Activated CD4-positive, alpha-beta T cell treated with anti-CD3 and anti-CD28 coated beads, Interleukin-2, Interleukin-4, amounts not matched to agents 100 ng/mL and 50 ng/mL, durations not matched to agents 16 hours and 8 hours (primary cell): ENCODE results near the gene EMP1.

Experiments
- DNase-seq: peaks from one replicate; pipeline ENCODE4 v3.0.0-alpha.2; 2020; ENCODE audit warnings: low spot score

Gene EMP1, protein sequence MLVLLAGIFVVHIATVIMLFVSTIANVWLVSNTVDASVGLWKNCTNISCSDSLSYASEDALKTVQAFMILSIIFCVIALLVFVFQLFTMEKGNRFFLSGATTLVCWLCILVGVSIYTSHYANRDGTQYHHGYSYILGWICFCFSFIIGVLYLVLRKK

DNA sequence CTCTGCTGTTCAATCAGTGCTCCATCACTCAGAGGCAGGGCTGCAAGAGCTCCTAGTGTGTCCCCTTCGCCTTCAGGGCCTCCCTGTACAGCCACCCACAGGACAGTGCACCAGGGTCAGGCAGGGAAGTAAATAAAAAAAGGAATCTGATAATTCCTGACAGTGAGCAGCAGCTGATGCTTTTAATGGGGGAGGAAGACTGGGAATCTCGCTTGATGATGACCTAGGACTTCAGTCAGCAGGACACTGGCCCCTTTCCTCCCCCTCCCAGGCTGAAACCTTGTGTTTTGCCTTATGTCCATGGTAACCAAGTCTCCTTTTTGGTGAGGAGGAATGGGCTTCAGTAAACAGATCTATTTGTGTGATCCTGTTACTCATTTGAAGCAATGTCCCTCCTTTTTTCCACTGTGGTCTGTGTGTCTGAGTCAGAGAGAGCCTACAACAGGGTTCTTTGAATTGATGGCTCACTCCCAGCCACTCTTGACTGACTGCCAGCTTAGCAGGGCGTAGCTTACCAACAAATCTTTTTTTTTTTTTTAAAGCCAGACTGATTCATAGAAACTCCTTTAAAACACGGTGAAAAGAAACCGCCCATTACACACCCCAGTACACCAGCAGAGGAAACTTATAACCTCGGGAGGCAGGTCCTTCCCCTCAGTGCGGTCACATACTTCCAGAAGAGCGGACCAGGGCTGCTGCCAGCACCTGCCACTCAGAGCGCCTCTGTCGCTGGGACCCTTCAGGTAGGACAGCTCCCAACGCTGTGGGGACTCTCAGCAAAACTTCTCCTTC lies at the start of gene EMP1:
EMP1 (plus strand) TSS at position 597 of the 792 bp plus-strand sequence. CDS start 14,785 bp downstream, outside the sequence.
- peak; percentile 93 for DNase-seq

DNA sequence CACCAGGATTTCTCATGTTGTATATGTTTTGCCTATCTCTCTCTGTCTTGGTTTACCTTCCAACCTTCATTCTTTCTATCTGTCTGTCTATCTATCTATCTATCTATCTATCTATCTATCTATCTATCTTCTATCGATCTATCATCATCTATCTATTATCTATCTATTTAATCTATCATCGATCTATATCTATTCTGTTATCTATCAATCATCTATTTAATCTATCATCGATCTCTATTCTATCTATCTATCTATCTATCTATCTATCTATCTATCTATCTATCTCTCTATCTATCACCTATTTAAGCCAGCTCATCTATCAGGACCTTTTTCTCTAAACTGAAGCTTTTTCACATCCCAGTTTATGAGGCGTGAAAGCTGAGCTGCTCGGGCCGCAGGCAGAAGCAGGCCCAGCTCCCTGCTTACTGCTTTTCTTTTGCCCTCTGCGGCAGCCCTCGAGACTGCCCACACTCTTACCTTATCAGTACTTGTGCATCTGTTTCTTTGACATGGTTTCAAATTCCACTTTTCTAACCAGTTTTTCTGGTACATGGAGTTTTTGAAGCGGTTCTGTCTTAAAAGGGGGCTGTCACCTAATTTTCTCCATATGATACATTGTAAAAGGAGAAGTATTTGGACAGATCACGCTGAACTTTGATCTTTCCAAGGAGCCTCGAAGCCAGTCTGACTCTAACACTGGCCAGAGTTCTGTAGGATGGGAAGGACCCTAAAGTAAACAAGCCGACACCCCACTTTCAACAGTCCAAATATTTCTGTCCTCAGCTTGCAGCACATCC lies 48.6 kb upstream of the EMP1 start:
- no peak for DNase-seq

DNA sequence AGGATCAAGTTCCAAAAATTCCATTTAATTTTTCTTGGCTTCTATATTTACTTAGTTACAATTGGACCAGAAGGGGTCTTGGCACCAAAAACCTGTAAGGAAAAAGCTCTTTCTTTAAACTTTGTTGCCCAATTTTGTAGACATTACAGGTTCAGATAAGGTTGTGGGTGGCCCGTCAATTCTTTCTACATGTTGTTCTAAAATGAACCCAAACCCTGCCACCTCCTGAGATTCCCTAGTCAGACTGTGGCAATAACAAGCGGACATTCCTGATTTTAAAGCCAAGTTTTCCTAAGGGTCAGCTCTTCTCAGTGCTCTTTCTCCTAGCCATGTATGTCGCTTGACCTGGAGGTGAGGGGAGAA lies 48.1 kb upstream of the EMP1 start:
- DNase-seq = no peak

DNA sequence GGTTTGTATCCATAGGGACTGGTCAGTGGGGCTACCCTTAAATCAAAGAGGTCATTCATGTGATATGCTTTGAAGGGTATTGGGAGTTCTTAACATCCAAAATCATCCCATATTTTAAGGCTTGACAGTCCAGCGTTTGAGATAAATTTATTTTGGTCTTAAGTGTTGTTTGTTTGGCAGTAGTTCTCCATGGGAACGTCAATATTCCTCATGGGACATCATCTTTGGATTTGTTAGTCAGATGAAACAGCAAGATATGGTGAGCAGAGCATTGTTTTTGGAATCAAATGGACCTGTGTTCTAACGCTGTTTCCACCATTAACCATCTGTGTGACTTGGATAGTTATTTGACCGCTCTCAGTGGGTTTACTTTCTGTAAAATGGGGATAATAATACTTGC lies 47.1 kb upstream of the EMP1 start:
- no peak for DNase-seq

DNA sequence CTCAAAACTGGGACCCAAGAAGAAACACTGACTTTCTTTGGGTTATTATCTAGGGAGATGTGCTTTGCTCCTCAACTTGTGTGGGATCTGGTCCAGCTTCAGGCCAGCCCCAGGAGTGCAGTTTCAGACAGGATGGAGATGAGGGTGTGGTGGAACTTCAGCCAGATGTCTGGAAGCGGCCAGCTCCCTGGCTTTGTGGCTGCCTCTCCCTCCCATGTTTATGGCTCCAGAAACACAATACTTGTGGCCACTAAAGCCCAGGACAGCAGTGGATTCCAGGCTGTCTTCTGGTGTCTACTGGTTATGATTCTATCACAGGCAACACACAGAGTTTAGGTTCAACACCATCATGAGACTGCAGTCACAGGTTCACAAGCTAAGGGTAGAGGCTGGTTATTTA lies 44.2 kb upstream of the EMP1 start:
- no peak for DNase-seq

DNA sequence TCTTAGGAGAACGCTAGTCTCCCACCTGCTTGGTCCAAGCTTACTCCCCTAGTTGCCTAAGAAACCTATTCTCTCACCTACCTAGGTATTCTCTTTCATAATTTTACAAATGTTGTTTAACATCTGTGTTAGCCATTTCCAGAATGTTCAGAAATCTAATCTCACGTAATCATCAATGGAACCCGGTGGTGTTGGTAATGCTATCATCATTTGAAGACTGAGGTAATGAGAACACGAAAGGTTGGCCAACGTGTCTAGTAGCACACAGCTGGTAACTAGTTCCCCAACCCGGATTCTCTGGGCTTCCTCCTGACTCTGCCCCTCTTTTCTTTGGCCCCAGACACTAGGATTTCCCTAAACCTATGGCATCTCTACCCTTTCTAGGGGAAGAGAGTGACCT lies 43.8 kb upstream of the EMP1 start:
- no peak for DNase-seq

DNA sequence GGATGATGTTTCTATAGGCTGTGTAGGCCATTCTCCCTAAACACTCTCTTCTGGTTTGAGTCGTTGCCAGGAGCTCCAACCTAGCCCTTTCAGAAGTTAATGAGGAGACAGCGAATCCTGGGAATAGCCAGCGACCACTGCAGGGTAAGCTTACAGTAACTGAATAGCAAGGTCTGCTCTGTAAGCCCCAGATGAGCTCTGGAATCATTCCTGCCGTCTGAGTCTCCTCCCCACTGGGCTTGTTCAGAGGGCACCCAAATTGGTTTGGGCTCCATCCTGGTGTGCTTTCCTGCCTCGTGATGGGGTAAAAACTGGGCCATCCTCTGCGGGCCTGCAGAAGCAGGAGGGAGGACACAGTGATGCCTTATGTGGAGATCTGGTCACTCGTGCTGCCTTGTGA lies 43.3 kb upstream of the EMP1 start:
- no peak for DNase-seq

DNA sequence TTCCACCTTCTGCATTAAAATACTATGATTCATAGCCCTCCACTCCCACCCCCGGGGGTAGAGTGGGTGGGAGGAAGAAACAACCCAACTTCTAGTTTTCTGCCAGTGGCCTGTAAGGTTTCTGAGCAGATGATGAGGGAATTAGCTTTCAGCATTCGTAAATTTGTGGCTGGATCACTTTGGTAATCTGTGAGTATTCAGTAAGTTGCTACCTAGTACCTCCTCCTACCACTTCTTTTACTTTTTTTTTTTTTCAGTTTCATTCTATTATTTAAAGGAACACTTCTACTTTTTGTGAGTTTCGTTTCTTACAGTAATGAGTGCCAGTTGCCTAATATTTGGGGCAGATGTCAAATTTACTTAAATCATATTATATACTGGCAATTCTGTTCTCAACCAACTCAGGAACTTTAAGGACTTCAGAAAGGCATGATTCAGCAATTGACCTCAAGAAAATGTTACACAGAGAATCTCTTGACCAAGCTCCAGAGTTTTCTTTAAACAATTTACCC lies 42.4 kb upstream of the EMP1 start:
- DNase-seq = no peak

DNA sequence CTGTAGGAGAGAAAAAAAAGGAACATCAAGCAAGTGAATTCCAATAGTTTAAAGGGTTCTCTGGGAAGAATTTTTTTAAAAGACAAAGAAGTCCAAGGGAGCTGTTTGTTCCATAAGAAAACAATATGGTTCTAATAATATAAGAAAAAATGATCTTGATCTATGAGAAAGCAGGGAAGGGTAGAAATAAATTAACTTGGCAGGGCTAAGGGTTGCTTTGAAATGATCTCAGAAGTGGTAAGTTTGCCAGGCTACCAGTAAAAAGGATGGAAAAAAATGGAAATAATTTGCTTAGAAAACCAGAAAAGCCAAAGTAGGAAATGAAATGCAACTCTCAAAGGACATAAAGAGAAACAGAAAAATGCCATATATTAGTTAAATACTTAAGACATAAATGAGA lies 41.7 kb upstream of the EMP1 start:
- DNase-seq = no peak

DNA sequence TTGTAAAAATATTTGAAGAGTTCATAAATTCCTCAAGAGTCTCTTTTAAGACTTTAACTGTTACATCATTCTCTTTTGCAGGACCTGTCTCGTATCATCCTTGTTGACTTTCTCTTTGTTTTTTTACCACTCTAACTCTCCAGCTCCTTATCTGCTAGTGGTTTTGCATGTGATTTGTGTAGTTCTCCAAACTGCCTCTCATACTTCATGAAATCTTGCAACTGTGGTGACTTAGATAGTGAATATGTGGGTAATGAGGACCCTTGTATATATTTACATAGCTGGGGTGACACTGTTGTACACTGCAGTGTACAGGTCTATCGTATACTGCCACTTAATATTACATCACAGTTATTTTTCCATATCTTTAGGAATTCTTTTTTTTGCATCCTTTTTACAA lies 40.2 kb upstream of the EMP1 start:
- no peak for DNase-seq

DNA sequence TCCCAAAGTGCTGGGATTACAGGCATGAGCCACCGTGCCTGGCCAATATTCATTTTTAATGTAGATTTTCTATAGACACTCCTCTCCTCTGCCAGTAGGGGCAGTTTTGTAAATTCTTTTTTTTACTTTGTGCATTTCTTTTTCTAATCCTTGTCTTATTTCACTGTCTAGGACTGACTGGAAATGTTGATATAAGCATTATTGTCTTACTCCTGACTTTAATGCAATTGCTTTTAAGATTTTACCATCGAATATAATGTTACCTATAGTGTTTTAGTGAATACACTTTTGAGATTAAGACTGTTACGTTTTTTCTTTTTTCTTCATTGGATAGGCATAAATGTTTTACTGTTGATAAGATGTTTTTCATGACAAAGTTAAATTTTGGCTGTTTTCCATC lies 35.4 kb upstream of the EMP1 start:
- no peak for DNase-seq

DNA sequence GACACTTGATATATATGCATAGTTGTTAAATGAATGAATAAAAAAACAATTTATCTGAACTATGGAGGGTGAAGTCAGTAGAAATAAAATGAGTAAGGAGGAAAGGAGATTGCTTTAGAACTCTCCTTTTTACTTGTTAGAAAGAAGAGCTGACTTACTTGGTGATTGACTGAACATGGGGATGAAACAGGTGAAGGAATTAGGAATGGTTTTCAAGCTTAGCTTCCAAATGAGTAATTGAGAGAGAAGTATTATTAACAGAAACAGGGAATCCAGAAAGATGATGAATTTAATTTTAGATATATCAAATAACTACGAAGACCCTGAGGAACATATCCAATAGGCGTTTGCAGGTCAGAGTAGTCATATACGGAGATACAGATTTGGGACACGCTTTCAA lies 33.6 kb upstream of the EMP1 start:
- no peak for DNase-seq

DNA sequence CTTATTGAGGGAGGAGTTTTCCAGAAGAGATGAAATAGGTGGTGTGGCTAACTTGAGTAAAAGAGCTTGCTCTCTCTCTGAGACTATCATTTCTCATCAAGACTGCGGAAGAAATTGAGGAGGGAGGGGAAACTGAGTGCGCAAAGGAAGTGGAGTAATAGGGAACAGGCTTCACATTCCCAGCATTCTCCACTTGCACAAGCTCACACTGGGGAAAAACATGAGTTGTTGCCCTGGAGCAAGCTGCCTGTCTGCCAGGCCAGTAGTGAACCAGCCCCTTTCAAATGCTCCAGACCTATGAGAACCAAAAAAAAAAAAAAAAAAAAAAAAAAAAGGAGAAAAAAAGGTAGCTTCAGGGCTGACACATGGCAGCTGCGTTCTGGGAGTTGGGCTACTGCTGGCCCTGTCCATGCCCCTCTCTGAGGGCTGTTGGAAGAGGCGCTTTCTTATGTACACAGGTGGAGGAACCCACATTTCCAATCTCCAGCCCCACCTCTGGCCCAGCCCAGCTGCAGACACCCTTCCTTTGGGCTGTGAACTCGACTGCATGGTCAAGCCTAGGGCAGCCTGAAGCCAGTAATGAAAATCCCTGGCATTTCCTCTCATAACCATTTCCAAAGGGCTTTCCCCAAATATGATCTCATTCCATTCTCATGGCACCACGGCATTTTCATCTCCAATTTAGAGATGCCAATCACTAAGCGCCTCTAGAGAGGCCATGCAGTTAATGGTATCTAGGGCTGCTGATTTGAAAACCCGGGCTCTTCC lies 32.5 kb upstream of the EMP1 start:
- no peak for DNase-seq

DNA sequence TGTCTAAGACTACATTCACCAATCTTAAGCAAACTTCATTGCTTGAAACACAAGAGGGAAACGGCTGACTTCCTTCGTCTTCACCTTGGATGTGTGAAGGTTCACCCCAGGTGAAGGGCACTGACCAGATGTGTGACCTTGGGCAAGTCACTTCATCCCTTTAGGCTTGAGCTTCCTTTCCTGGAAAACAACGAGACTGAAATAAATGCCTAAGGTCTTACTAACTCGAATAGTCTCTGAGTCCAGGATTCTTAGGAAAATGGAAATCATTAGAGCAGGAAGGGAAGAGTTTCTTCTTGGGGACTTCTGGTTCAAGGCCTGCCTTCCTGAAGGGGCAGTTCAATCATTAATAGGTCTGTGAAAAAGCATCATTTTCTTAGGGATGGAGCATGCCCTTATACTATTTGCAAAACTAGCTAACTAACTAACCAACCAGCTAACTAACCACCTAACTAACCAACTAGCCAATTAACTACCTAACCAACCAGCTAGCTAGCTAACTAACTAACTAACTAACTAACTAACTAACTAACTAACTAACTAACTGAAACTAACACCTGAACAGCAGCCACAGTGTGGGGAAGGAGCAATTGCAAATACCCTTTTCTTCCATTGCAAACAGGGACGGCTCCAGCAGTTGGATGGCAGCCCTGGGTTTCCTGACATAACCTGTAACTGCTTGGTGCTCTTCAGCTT lies 31.5 kb upstream of the EMP1 start:
- DNase-seq = no peak

DNA sequence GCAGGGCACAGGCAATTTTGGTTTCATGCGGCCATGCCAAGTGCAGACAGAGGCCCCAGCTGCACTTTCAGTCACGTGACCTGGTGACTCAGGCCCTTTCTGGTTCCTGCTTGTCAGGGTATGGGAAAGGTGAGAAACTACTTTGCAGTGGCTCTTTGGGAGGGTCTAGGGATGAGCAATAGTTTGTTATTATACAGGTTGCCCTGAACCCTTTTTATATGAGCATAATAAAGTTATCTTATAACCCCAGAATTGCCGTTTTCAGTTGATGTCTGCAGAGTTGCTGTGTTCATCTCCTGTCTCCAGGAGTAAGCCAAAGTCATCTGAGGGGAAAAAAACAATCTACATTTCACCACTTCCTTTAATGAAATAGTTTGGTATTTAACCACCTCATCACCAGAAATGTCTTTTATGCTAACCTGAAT lies 30.9 kb upstream of the EMP1 start:
- peak; percentile 90 for DNase-seq

DNA sequence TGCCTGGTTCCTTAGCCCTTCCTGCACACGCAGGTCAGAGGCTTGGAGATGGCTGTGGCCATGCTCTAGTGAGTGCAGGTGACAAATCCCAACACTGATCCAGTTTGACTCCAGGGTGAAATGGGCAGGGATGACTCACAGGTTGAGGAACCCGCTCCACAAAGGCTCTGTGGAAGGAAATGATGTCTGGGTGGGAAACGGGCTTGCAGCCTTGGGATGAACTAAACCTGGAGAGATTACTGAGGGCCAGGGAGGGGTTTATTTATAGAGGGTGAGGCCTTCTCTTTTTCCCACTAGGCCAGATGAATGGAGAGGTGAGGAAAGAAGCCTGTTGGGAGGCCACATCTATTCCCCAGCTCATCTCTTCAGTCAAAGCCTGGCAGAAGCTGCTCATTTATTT lies 29.3 kb upstream of the EMP1 start:
- DNase-seq = no peak

DNA sequence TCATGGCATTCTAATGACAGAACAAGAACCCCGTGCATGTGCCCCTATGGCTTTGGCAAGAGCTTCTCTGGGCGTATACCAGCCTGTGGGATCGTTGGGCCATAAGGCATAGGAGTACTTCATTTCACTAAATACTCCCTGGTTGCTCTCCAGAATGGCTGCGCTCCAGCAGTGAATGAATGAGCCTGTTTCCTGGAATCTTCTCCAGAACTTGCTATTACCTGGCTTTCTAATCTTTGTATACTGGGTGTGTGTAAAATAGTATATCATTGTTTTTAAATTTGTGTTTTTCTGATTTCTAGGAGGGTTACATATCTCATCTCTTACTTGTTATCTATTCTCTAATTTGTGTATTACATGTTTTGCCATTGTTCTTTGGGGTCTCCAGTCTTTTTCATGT lies 28.6 kb upstream of the EMP1 start:
- no peak for DNase-seq

DNA sequence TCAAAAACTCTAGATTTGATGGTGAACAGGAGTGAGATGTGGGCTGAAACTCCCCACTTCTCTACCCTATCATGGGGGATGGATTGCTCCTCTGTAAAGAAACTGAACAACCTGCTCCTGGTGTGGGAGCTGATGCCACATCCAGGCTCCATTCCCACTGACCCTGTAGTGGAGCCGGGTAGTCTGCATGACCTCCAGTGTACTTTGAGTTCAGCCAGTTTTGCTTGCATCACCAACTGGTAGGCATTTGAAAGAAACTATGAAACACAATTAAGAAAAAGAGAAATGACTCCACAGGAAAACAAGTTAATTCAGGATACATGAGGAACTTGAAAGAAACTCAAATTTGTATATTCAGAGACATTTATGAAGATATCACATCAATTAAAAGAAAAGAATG lies 27.3 kb upstream of the EMP1 start:
- DNase-seq = no peak

DNA sequence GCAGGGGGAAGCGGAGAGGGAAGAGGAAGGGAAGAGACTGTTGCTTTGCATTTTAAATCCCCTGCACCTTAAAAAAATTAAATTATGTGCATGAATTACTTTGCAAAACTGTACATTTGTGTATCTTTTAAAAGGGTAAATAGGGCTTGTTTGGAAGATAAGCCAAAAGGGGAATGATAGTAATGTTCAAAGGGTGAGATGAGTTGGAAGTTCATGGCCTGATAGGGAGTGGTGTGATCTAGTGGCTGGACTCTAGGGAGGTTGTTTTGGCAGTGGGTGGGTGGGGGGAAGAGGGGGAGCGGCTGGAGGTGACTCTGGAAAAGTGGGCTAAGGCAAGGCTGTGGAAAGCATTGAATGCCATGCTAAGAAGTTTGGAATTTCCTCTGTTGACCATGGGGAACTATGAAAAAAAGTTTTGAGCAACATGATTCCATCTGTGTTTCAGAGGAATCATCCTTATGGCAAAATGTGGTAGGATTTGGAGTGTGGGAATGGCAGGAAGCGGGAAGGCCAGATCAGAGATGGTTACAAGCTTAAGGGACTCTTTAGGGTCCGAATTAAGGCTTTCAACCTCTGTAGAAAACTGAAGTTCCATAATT lies 25.5 kb upstream of the EMP1 start:
- DNase-seq = no peak

DNA sequence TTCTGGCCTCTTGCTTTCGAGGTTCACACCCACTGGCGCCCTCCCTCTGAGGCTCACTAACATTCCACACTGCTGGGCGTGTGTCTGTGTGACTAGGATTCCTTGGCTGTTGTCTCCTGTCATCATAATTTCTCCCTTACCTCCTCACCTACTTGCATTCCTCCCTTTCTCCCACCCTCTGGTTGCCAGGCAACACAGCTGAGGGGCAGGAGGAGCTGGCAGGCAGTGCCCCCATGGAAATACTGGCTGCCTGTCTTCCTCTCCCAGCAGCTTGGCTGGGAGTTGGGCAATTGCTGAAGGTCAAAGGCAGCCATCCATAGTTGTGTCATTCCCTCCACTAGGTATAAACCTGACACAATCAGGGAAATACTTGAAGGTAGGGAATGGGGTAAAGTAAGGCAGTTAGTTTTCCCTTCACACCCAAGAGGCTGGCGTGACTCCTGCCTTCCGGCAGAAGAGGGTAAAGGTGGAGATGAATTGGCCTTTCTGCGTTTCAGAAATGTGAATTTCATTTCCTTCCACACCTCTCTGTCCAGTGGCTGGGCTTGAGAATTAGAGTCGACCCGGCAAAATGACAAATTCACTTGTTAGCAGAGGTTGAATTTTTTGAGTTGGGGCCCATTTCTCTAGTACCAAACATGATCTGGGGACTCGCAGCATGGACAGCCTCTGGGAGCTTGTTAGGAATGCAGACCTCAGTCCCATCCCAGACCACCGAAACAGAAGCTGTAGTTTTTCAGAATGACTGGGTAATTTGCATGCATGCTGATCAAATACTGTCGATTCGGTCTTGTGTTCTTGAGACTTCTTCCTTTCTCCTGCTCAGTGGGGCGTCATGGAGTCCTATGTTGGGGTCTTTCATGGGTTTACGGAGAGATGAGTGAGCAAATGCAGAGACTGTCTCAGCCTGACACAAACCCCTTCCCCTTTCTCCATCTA lies 24.3 kb upstream of the EMP1 start:
- no peak for DNase-seq
